Spinal cord (tissue), 10 donors: ENCODE results near the gene CHPF2. TPM values are rescaled to one million over a fixed set of nuclear protein-coding genes. Genes with fewer than 3 reads are reported as not detected.

Source experiments
- DNase-seq, 6 donors: peaks; one replicate each; pipeline versions ENCODE4 v3.0.0 to v3.0.0-alpha.2; 2013 to 2015; ENCODE audit warnings: low spot score in 6 of 6, low read depth in 4 of 6
- H3K27ac ChIP-seq: one replicate; pipeline ENCODE4 v1.5.1; 2013; ENCODE audit warnings: low read depth, low read length, control low read depth
- H3K27me3 ChIP-seq: one replicate; pipeline ENCODE4 v1.6.1; 2013; ENCODE audit warnings: low read length; ENCODE audit not compliant: control insufficient read depth, insufficient read depth
- H3K36me3 ChIP-seq: one replicate; pipeline ENCODE4 v1.6.1; 2013; ENCODE audit warnings: low read length; ENCODE audit not compliant: control insufficient read depth, insufficient read depth
- H3K4me1 ChIP-seq: one replicate; pipeline ENCODE4 v1.6.1; 2013; ENCODE audit warnings: low read length; ENCODE audit not compliant: control insufficient read depth, insufficient read depth
- H3K4me3 ChIP-seq: one replicate; pipeline ENCODE4 v1.5.1; 2013; ENCODE audit warnings: low read depth, low read length, control low read depth
- H3K9me3 ChIP-seq: one replicate; pipeline ENCODE4 v1.6.1; 2013; ENCODE audit warnings: low read length; ENCODE audit not compliant: control insufficient read depth, insufficient read depth
- WGBS: methylation state at CpG from one replicate; pipeline ENCODE4 v1.1.5; 2013; ENCODE audit warnings: missing lambda C conversion rate; ENCODE audit not compliant: insufficient coverage; 5-methylcytosine and 5-hydroxymethylcytosine counted together
- polyA plus RNA-seq, 2 donors: library from polyadenylated mRNA; unstranded; fragments of 120-200 nt; gene quantifications; one replicate each; pipeline ENCODE4 v1.2.1, GENCODE V29; 2013; ENCODE audit not compliant: insufficient read length in 2 of 2
- total RNA-seq, 2 donors: library from RNA; depleted of rRNA in 1 of 2; stranded (reverse); fragments of 120-200 nt in 1 of 2; fragments of >200 nt in 1 of 2; gene quantifications; one replicate each; pipeline versions ENCODE4 v1.2.3 to v1.2.4, GENCODE V29; 2013 to 2014
- donor health status: healthy.

Gene CHPF2
- total and polyA plus RNA-seq, 4 donors: 19.7 to 25.5 (median 23.6) TPM

GRCh38 chr7:151257990-151258389 is 25.7 kb downstream of the CHPF2 start:
- no peak for DNase-seq
- Histone ChIP-seq H3K4me3 (no peak overlapping the region), H3K9me3 (no peaks in the 10 kb centered on the region), H3K27ac (no peak overlapping the region), H3K27me3 (no peaks in the 10 kb centered on the region), H3K36me3 (peaks cover 20% of the 10 kb centered on the region), H3K4me1 (peaks cover 34% of the 10 kb centered on the region)
- WGBS: 90% methylated on average over 7 of the region's 7 CpGs

GRCh38 chr7:151260471-151260870 is 28.2 kb downstream of the CHPF2 start:
- Histone ChIP-seq H3K27me3 (no peaks in the 10 kb centered on the region), H3K4me3 (no peak overlapping the region), H3K27ac (no peak overlapping the region), H3K9me3 (no peaks in the 10 kb centered on the region), H3K4me1 (peaks cover 11% of the 10 kb centered on the region), H3K36me3 (peaks cover 19% of the 10 kb centered on the region)
- DNase-seq: no peak
- 89% methylated on average over 5 of the region's 11 CpGs for WGBS

- Histone ChIP-seq H3K27me3 (no peaks in the 10 kb centered on the region), H3K4me3 (no peak overlapping the region), H3K27ac (no peak overlapping the region), H3K4me1 (peaks cover 11% of the 10 kb centered on the region), H3K36me3 (peaks cover 18% of the 10 kb centered on the region), H3K9me3 (no peaks in the 10 kb centered on the region)
- WGBS: 93% methylated on average over 8 of the region's 8 CpGs
- no peak for DNase-seq
Observed at GRCh38 chr7:151260883-151261282, 28.6 kb downstream of the CHPF2 start.

GRCh38 chr7:151261529-151261928 is 29.2 kb downstream of the CHPF2 start:
- H3K36me3 ChIP-seq: peaks cover 20% of the 10 kb centered on the region
- no peak overlapping the region for H3K27ac ChIP-seq
- 53% methylated on average over 10 of the region's 10 CpGs for WGBS
- no peaks in the 10 kb centered on the region for H3K27me3 ChIP-seq
- peaks cover 7% of the 10 kb centered on the region for H3K4me1 ChIP-seq
- peak in 1 of 6 donors; percentile 38 for DNase-seq
- no peaks in the 10 kb centered on the region for H3K9me3 ChIP-seq
- H3K4me3 ChIP-seq: no peak overlapping the region

GRCh38 chr7:151264615-151265014 is 32.3 kb downstream of the CHPF2 start:
- no peak overlapping the region for H3K4me3 ChIP-seq
- H3K27ac ChIP-seq: no peak overlapping the region
- WGBS: 89% methylated on average over 4 of the region's 5 CpGs
- H3K9me3 ChIP-seq: no peaks in the 10 kb centered on the region
- H3K4me1 ChIP-seq: peaks cover 5% of the 10 kb centered on the region
- DNase-seq: no peak
- peaks cover 36% of the 10 kb centered on the region for H3K36me3 ChIP-seq
- no peaks in the 10 kb centered on the region for H3K27me3 ChIP-seq

- H3K4me3 ChIP-seq: no peak overlapping the region
- no peaks in the 10 kb centered on the region for H3K9me3 ChIP-seq
- no peak for DNase-seq
- peaks cover 44% of the 10 kb centered on the region for H3K36me3 ChIP-seq
- 86% methylated on average over 7 of the region's 9 CpGs for WGBS
- H3K27ac ChIP-seq: no peak overlapping the region
- peaks cover 5% of the 10 kb centered on the region for H3K4me1 ChIP-seq
- no peaks in the 10 kb centered on the region for H3K27me3 ChIP-seq
Observed at GRCh38 chr7:151265351-151265931, 33.2 kb downstream of the CHPF2 start.

- Histone ChIP-seq H3K27ac (no peak overlapping the region), H3K9me3 (no peaks in the 10 kb centered on the region), H3K36me3 (peaks cover 66% of the 10 kb centered on the region), H3K4me1 (peaks cover 2% of the 10 kb centered on the region), H3K4me3 (no peak overlapping the region), H3K27me3 (no peaks in the 10 kb centered on the region)
- WGBS: 91% methylated on average over 7 of the region's 10 CpGs
- DNase-seq: no peak
Observed at GRCh38 chr7:151269511-151269910, 37.2 kb downstream of the CHPF2 start.

- Histone ChIP-seq H3K27ac (no peak overlapping the region), H3K36me3 (peaks cover 67% of the 10 kb centered on the region), H3K4me1 (peaks cover 23% of the 10 kb centered on the region), H3K4me3 (no peak overlapping the region), H3K9me3 (no peaks in the 10 kb centered on the region), H3K27me3 (no peaks in the 10 kb centered on the region)
- 65% methylated on average over 7 of the region's 7 CpGs for WGBS
- no peak for DNase-seq
Observed at GRCh38 chr7:151271699-151272355, 39.5 kb downstream of the CHPF2 start.

GRCh38 chr7:151272405-151272804 is 40.1 kb downstream of the CHPF2 start:
- Histone ChIP-seq H3K36me3 (peaks cover 66% of the 10 kb centered on the region), H3K27me3 (no peaks in the 10 kb centered on the region), H3K9me3 (no peaks in the 10 kb centered on the region), H3K4me3 (no peak overlapping the region), H3K27ac (no peak overlapping the region), H3K4me1 (peaks cover 28% of the 10 kb centered on the region)
- WGBS: 79% methylated on average over 9 of the region's 10 CpGs
- DNase-seq: peak in 1 of 6 donors; percentile 61

GRCh38 chr7:151272877-151273276 is 40.6 kb downstream of the CHPF2 start:
- H3K36me3 ChIP-seq: peaks cover 63% of the 10 kb centered on the region
- H3K27me3 ChIP-seq: no peaks in the 10 kb centered on the region
- H3K27ac ChIP-seq: no peak overlapping the region
- H3K9me3 ChIP-seq: no peaks in the 10 kb centered on the region
- peaks cover 32% of the 10 kb centered on the region for H3K4me1 ChIP-seq
- no peak for DNase-seq
- WGBS: 73% methylated on average over 7 of the region's 7 CpGs
- H3K4me3 ChIP-seq: no peak overlapping the region
